ENCODE measurements around the gene SLCO4A1. TPM values are rescaled to one million over a fixed set of nuclear protein-coding genes. Genes with fewer than 3 reads are reported as not detected.
A peak's percentile ranks its signal among the peaks of the same experiment; 100 is the strongest.

SLCO4A1 gene
- total RNA-seq, 1 donor from 2014 or later, result 26.5 TPM

- DNase-seq, result no peak
- Mint-ChIP-seq H3K4me3 (ENCODE audit: unreplicated experiment) (no peak overlapping the region), H3K9me3 (ENCODE audit: unreplicated experiment) (peaks cover 1% of the 10 kb centered on the region), H3K36me3 (ENCODE audit: unreplicated experiment) (no peaks in the 10 kb centered on the region), H3K4me1 (ENCODE audit: low read depth, unreplicated experiment) (no peaks in the 10 kb centered on the region), H3K27ac (ENCODE audit: unreplicated experiment) (no peak overlapping the region), H3K27me3 (ENCODE audit: unreplicated experiment) (no peaks in the 10 kb centered on the region)
- no peak for TF ChIP-seq CTCF (IDR thresholded peaks at IDR 0.05; ENCODE audit: partially characterized antibody, unreplicated experiment)
Observed at GRCh38 chr20:62622877-62623487, 19.3 kb upstream of the SLCO4A1 start.

GRCh38 chr20:62623488-62624324 is 18.6 kb upstream of the SLCO4A1 start:
- H3K4me1 Mint-ChIP-seq (ENCODE audit: low read depth, unreplicated experiment), result no peaks in the 10 kb centered on the region
- no peak for TF ChIP-seq CTCF (IDR thresholded peaks at IDR 0.05; ENCODE audit: partially characterized antibody, unreplicated experiment)
- DNase-seq, result peak; percentile 69
- H3K36me3 Mint-ChIP-seq (ENCODE audit: unreplicated experiment), result no peaks in the 10 kb centered on the region
- H3K9me3 Mint-ChIP-seq (ENCODE audit: unreplicated experiment), result peaks cover 1% of the 10 kb centered on the region
- no peak overlapping the region for H3K4me3 Mint-ChIP-seq (ENCODE audit: unreplicated experiment)
- H3K27ac Mint-ChIP-seq (ENCODE audit: unreplicated experiment), result no peak overlapping the region
- no peaks in the 10 kb centered on the region for H3K27me3 Mint-ChIP-seq (ENCODE audit: unreplicated experiment)

- Mint-ChIP-seq H3K4me3 (ENCODE audit: unreplicated experiment) (no peak overlapping the region), H3K27me3 (ENCODE audit: unreplicated experiment) (no peaks in the 10 kb centered on the region), H3K27ac (ENCODE audit: unreplicated experiment) (no peak overlapping the region), H3K36me3 (ENCODE audit: unreplicated experiment) (no peaks in the 10 kb centered on the region), H3K4me1 (ENCODE audit: low read depth, unreplicated experiment) (no peaks in the 10 kb centered on the region), H3K9me3 (ENCODE audit: unreplicated experiment) (peaks cover 1% of the 10 kb centered on the region)
- TF ChIP-seq CTCF (IDR thresholded peaks at IDR 0.05; ENCODE audit: partially characterized antibody, unreplicated experiment), result no peak
- DNase-seq, result no peak
Observed at GRCh38 chr20:62624325-62624690, 18.0 kb upstream of the SLCO4A1 start.

GRCh38 chr20:62624719-62625453 is 17.4 kb upstream of the SLCO4A1 start:
- peaks cover 1% of the 10 kb centered on the region for H3K9me3 Mint-ChIP-seq (ENCODE audit: unreplicated experiment)
- no peaks in the 10 kb centered on the region for H3K36me3 Mint-ChIP-seq (ENCODE audit: unreplicated experiment)
- no peaks in the 10 kb centered on the region for H3K27me3 Mint-ChIP-seq (ENCODE audit: unreplicated experiment)
- H3K4me1 Mint-ChIP-seq (ENCODE audit: low read depth, unreplicated experiment), result no peaks in the 10 kb centered on the region
- no peak overlapping the region for H3K4me3 Mint-ChIP-seq (ENCODE audit: unreplicated experiment)
- TF ChIP-seq CTCF (IDR thresholded peaks at IDR 0.05; ENCODE audit: partially characterized antibody, unreplicated experiment), result no peak
- DNase-seq, result no peak
- H3K27ac Mint-ChIP-seq (ENCODE audit: unreplicated experiment), result no peak overlapping the region

Data from glutamatergic neuron (in vitro differentiated cells).